Transverse colon (tissue), 4 donors: ENCODE measurements around the gene SWSAP1. TPM values are rescaled to one million over a fixed set of nuclear protein-coding genes. Genes with fewer than 3 reads are reported as not detected.

Experiments used
- DNase-seq: peaks from one replicate; pipeline ENCODE4 v3.0.0-alpha.2; 2019
- H3K27ac ChIP-seq, 4 donors: fragments of 200-600 bp; sonication (generic); 2 replicates each; pipeline ENCODE4 v1.5.1; 2016 to 2018; ENCODE audit warnings: inconsistent platforms in 4 of 4
- H3K27me3 ChIP-seq: fragments of 200-600 bp; sonication (generic); 2 replicates; pipeline ENCODE4 v1.5.1; 2017; ENCODE audit warnings: inconsistent platforms
- H3K36me3 ChIP-seq, 4 donors: fragments of 200-600 bp; sonication (generic); 2 replicates each; pipeline ENCODE4 v1.5.1; 2017 to 2019; ENCODE audit warnings: inconsistent platforms in 4 of 4
- H3K4me1 ChIP-seq, 4 donors: fragments of 200-600 bp; sonication (generic); 2 replicates each; pipeline ENCODE4 v1.5.1; 2017 to 2020; ENCODE audit warnings: inconsistent platforms in 4 of 4
- H3K4me3 ChIP-seq, 4 donors: fragments of 200-600 bp; sonication (generic); 1 replicate in 1 of 4; 2 replicates in 3 of 4; pipeline versions ENCODE4 v1.5.1 to v1.6.1; 2017 to 2019; ENCODE audit warnings: inconsistent platforms in 4 of 4
- H3K9me3 ChIP-seq, 2 donors: fragments of 200-600 bp; sonication (generic); 2 replicates each; pipeline ENCODE4 v1.5.1; 2017 to 2019; ENCODE audit warnings: inconsistent platforms in 2 of 2
- CTCF ChIP-seq, 5 experiments: fragments of 200-600 bp in 3 of 5; fragments of 450-650 bp in 2 of 5; sonication (generic) in 3 of 5; IDR thresholded peaks; 1 replicate in 2 of 5; 2 replicates in 3 of 5; pipeline ENCODE4 v1.5.1; 2016 to 2017; ENCODE audit warnings: antibody characterized with exemption in 5 of 5, inconsistent platforms in 3 of 5, mild to moderate bottlenecking in 2 of 5, moderate library complexity in 1 of 5
- EP300 ChIP-seq: sonication (generic); formaldehyde crosslinking; IDR thresholded peaks from one replicate; pipeline ENCODE4 v1.6.1; 2017; ENCODE audit warnings: antibody characterized with exemption, low read depth
- POLR2A ChIP-seq: fragments of 450-650 bp; IDR thresholded peaks from one replicate; pipeline ENCODE4 v1.6.1; 2016; ENCODE audit warnings: antibody characterized with exemption, mild to moderate bottlenecking, moderate library complexity
- POLR2AphosphoS5 ChIP-seq, 3 donors: sonication (generic); formaldehyde crosslinking; IDR thresholded peaks; one replicate each; pipeline ENCODE4 v1.6.1; 2016; ENCODE audit warnings: antibody characterized with exemption in 3 of 3
- WGBS, 2 donors: methylation state at CpG; one replicate each; pipeline ENCODE4 v1.1.5; 2018; ENCODE audit warnings: low coverage in 1 of 2; 5-methylcytosine and 5-hydroxymethylcytosine counted together
- in situ Hi-C, 4 donors: fragments of 200-750 bp; cut with MboI; loops; one replicate each; pipeline versions ENCODE4 v1.15.0 to v1.15.1; 2017; ENCODE audit warnings: low sequenced_read_pairs in 3 of 4, low pct_ligation_motif_present in 1 of 4, low pct_unique_long_range_greater_than_20kb in 1 of 4
- intact Hi-C: fragments of 100-400 bp; cut with DNase I; formaldehyde crosslinking; loops from one replicate; pipeline ENCODE4 v1.15.1; 2023; ENCODE audit warnings: low total_unique reads
- total RNA-seq, 4 donors: library from RNA; depleted of rRNA; stranded (reverse); fragments of >200 nt; gene quantifications; one replicate each; pipeline ENCODE4 v1.1.0, GENCODE V29; 2016

The SWSAP1 gene
- 10 to 100 TPM in 1 of 4 donors, 1 to 10 TPM in 3; 2.1 to 11.1 (median 2.6) TPM for total RNA-seq

DNA sequence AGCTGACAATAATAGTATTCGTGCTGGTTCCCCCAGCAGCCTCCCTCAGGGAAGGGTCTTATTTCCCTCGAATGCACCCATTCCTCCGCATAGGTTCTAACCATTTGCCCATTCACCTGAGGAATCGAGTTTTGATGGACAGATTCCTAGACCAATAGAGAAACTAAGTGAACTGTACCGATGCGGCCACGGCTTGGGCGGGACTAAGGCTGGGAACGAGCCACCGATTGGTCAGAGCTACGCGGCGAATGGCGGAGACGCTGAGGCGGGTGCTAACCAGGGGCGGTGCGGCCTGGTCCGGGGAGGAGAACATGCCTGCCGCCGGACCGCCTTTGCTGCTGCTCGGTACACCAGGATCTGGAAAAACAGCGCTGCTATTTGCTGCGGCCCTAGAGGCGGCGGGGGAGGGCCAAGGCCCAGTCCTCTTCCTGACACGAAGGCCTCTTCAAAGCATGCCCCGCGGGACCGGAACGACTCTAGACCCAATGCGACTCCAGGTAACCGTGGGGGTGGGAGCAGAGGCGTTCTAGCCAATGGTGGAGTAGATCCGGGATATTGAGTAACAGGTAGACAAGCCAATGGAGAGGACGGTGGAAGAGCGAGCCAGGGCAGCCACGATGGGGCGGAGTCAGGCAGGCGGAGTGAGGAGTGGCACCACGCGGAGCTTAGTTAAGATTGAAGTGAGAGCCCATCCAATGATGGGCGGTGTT is at the start of gene SWSAP1:
SWSAP1 (plus strand) TSS at position 234 of the 710 bp plus-strand sequence; CDS start at position 249, 15 bp downstream.
- WGBS, 2 donors, result 0% methylated on average over 2 to 44 of the region's 44 CpGs
- TF ChIP-seq EP300 (no peak), POLR2AphosphoS5 (IDR thresholded peaks at IDR 0.05) (peak in 1 of 3 donors; percentile 53), POLR2A (peak; percentile 70), CTCF (IDR thresholded peaks at IDR 0.05) (no peak)
- Histone ChIP-seq H3K4me3 (peak within 1 kb of the TSS; percentile 50 to 70 (median 62)), H3K27ac (peak within 1 kb of the TSS; percentile 92 to 97 (median 94)), H3K27me3 (no peaks in the 10 kb centered on the region), H3K9me3 (no peaks in the 10 kb centered on the region), H3K36me3 (no peaks in the 10 kb centered on the region), H3K4me1 (peaks cover 18 to 39% (median 32%) of the 10 kb centered on the region in 4 donors)
- intact Hi-C loops (no loop called here), in situ Hi-C loops (loop anchor here in 2 of 4 donors (10.0 to 25.0 kb wide), 2 partner anchors 60 to 113 kb away; partner anchors contain the start of genes ELAVL3 (in 1 of the 2), ODAD3 (in 1 of the 2) and PRKCSH (in 1 of the 2))
- DNase-seq, result peak; percentile 99

- H3K4me1 ChIP-seq, result peaks cover 13 to 28% (median 17%) of the 10 kb centered on the region in 4 donors
- TF ChIP-seq CTCF (IDR thresholded peaks at IDR 0.05) (no peak), POLR2AphosphoS5 (IDR thresholded peaks at IDR 0.05) (no peak), EP300 (no peak), POLR2A (no peak)
- intact Hi-C loops (no loop called here), in situ Hi-C loops (no loop called here)
- WGBS, 2 donors, result 33 to 74% methylated on average over 1 to 11 of the region's 17 CpGs
- H3K9me3 ChIP-seq, result no peaks in the 10 kb centered on the region
- no peak for DNase-seq
- no peaks in the 10 kb centered on the region for H3K27me3 ChIP-seq
- no peak overlapping the region for H3K4me3 ChIP-seq
- H3K27ac ChIP-seq, result peak overlapping the region; percentile 65 to 78 (median 74)
- peaks cover 0 to 8% (median 0%) of the 10 kb centered on the region in 4 donors for H3K36me3 ChIP-seq
Observed at GRCh38 chr19:11324748-11325389, 49.6 kb upstream of the SWSAP1 start.

DNA sequence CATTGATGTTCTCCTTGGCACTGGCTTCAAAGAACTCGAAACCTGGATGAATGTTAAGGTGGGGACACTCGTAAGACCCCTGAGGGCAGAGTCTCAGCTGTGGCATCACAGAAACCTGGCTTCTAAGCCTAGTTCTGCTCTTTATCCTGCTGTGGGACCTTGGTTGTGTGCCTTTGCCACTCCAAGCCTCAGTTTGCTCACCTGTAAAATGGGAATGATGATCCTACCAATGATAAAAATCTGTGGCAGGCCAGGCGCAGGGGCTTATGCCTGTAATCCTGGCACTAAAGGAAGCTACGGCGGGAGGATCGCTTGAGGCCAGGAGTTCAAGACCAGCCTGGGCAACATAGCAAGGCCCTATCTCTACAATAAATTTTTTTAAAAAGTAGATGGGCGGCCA is 48.9 kb upstream of the SWSAP1 start:
- H3K9me3 ChIP-seq, result no peaks in the 10 kb centered on the region
- no peak overlapping the region for H3K27ac ChIP-seq
- 94 to 96% methylated on average over 5 to 7 of the region's 7 CpGs for WGBS, 2 donors
- in situ Hi-C loops, result no loop called here
- peaks cover 0 to 8% (median 0%) of the 10 kb centered on the region in 4 donors for H3K36me3 ChIP-seq
- no peaks in the 10 kb centered on the region for H3K27me3 ChIP-seq
- DNase-seq, result no peak
- TF ChIP-seq POLR2AphosphoS5 (IDR thresholded peaks at IDR 0.05), result no peak
- TF ChIP-seq CTCF (IDR thresholded peaks at IDR 0.05), result no peak
- TF ChIP-seq POLR2A, result no peak
- TF ChIP-seq EP300, result no peak
- no peak overlapping the region for H3K4me3 ChIP-seq
- intact Hi-C loops, result no loop called here
- peaks cover 13 to 28% (median 17%) of the 10 kb centered on the region in 4 donors for H3K4me1 ChIP-seq

GRCh38 chr19:11330127-11330526 is 44.3 kb upstream of the SWSAP1 start:
- Histone ChIP-seq H3K4me1 (peaks cover 0 to under 1% (median 0%) of the 10 kb centered on the region in 4 donors), H3K4me3 (no peak overlapping the region), H3K27ac (no peak overlapping the region), H3K36me3 (peaks cover 0 to 24% (median 9%) of the 10 kb centered on the region in 4 donors), H3K9me3 (no peaks in the 10 kb centered on the region), H3K27me3 (no peaks in the 10 kb centered on the region)
- in situ Hi-C loops (no loop called here), intact Hi-C loops (no loop called here)
- TF ChIP-seq CTCF (IDR thresholded peaks at IDR 0.05) (no peak), POLR2AphosphoS5 (IDR thresholded peaks at IDR 0.05) (no peak), EP300 (no peak), POLR2A (no peak)
- no peak for DNase-seq
- WGBS, 2 donors, result 70 to 77% methylated on average over 4 of the region's 4 CpGs
